KOPT-K1 (cell line): ENCODE results near the gene MDM2.
A peak's percentile ranks its signal among the peaks of the same experiment; 100 is the strongest.
"Not testable (repeated sequence)": the region's sequence is repeated elsewhere in the genome, so short reads cannot be mapped to it uniquely, and the experiment has no call there.

Experiments
- H3K27ac ChIP-seq: fragments of 200-600 bp; sonication (generic); 2 replicates; pipeline ENCODE4 v1.5.1; 2016; ENCODE audit warnings: antibody characterized with exemption, mild to moderate bottlenecking, low read depth, low read length; ENCODE audit not compliant: poor library complexity, severe bottlenecking
- H3K36me3 ChIP-seq: fragments of 200-600 bp; sonication (generic); 2 replicates; pipeline ENCODE4 v1.5.1; 2017; ENCODE audit warnings: antibody characterized with exemption, mild to moderate bottlenecking, low read length, moderate library complexity; ENCODE audit not compliant: insufficient read depth
- H3K9me3 ChIP-seq: fragments of 200-600 bp; sonication (generic); 2 replicates; pipeline ENCODE4 v1.5.1; 2017; ENCODE audit warnings: antibody characterized with exemption, low read length, mild to moderate bottlenecking; ENCODE audit not compliant: insufficient read depth, poor library complexity, severe bottlenecking

Gene MDM2

DNA sequence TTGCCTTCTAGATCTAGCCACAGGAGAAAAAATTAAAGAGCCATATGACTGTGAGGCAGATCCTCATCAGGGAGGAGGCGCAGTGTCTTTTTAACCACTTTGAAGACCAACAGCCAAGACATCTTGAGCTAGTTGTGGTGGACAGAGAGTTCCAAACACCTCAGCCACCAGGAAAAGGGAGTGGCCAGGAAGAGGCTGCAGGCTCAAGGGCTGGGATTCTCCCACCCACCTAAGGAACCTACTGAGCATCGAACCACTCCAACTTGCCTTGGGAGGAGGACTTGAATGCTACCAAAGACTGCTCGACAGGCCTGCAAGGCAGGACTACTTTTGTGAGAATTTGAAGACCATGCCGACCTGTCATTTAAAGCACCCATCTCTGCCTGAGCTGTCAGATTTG is 14.5 kb upstream of the MDM2 start:
- Histone ChIP-seq H3K27ac (no peak overlapping the region), H3K9me3 (no peaks in the 10 kb centered on the region), H3K36me3 (no peaks in the 10 kb centered on the region)

DNA sequence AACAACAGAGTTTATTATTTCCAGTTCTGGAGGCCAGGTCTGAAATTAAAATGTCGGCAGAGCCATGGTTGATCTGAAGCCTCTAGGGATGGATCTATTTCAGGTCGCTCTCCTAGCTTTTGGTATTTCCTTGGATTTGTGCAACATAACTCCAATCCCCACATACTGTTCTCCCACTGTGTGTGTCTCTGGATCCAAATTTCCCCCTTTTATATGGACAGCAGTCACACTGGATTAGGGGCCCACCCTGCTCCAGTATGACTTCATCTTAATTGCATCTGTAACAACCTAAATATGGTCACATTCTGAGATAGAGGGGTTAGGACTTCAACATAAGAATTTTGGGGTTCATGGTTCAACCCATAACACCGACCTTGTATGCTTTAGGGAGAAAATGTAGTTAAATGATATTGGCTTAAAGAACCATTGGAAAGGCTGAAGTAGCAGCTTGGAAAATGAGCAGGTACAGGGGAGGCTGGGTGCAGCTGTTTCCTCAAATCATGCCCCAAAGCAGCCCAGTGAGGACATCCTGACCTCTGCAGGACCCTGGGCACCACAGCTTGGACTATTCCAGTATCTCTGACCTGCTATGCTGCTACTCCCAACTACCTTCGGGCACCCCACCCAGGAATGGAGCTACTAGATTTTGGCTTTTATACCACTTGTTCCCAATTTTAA is 13.9 kb upstream of the MDM2 start:
- Histone ChIP-seq H3K27ac (no peak overlapping the region), H3K36me3 (no peaks in the 10 kb centered on the region), H3K9me3 (no peaks in the 10 kb centered on the region)

DNA sequence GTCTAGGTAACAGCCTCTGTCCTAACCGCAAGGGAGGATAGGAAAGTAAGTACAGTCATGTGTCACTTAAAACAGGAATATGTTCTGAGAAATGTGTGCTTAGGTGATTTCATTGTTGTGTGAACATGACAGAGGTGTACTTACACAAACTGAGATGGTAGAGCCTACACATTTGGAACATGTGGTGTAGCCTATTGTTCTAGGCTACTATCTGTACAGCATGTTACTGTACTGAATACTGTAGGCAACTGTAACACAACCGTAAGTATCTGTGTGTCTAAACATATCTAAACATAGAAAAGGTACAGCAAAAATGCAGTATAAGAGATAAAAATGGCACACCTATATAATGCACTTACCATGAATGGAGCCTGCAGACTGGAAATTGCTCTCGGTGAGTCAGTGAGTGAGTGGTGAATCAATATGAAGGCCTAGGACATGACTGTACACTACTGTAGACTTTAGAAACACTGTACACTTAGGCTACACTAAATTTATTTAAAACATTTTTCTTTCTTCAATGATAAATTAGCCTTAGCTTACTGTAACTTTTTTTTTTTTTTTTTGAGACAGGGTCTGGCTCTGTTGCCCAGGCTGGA is 13.2 kb upstream of the MDM2 start:
- Histone ChIP-seq H3K36me3 (no peaks in the 10 kb centered on the region), H3K9me3 (no peaks in the 10 kb centered on the region), H3K27ac (no peak overlapping the region)

DNA sequence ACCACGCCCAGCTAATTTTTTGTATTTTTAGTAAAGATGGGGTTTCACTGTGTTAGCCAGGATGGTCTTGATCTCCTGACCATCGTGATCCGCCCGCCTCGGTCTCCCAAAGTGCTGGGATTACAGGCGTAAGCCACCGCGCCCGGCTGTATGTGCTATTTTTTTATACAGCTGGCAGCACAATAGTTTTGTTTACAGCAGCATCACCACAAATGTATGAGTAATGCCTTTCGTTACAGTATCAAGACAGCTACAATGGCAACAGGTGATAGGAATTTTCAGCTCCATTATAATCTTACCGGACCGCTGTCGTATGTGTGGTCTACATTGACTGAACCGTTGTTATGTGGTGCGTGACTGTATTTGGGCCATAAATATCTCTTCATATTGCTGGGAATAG is 11.6 kb upstream of the MDM2 start:
- H3K9me3 ChIP-seq: no peaks in the 10 kb centered on the region
- H3K36me3 ChIP-seq: no peaks in the 10 kb centered on the region
- no peak overlapping the region for H3K27ac ChIP-seq

GRCh38 chr12:68798882-68799234 is 9.1 kb upstream of the MDM2 start:
- Histone ChIP-seq H3K27ac (no peak overlapping the region), H3K9me3 (no peaks in the 10 kb centered on the region), H3K36me3 (no peaks in the 10 kb centered on the region)

DNA sequence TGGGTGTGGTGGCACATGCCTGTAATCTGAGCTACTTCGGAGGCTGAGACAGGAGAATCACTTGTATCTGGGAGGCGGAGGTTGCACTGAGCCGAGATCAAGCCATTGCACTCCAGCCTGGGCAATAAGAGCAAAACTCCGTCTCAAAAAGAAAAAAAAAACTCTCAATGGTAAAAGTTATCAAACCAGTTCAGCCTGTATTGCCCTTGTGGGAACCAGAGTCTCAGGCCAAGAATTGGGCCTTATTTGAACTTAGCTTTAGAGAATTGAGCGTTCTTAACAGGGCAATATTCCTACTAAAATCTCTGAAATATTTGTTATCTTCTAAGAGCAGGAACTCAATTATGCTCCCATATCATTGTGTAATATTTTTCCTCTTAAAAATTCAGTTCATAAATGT is 7.7 kb upstream of the MDM2 start:
- Histone ChIP-seq H3K9me3 (no peaks in the 10 kb centered on the region), H3K36me3 (no peaks in the 10 kb centered on the region), H3K27ac (no peak overlapping the region)

DNA sequence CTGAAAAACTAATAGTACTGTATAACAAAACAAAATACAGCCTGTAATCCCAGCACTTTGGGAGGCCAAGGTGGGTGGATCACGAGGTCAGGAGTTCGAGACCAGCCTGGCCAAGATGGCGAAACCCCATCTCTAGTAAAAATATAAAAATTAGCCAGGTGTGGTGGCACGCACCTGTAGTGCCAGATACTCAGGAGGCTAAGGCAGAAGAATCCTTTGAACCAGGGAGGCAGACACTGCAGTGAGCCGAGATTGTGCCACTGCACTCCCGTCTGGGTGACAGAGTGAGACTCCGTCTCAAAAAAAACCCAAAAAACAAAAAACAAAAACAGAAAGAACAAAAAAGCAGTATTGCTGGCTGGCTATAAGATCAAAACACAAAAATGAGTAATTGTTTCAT is 6.9 kb upstream of the MDM2 start:
- not testable (repeated sequence) for H3K9me3 ChIP-seq, H3K36me3 ChIP-seq, H3K27ac ChIP-seq

DNA sequence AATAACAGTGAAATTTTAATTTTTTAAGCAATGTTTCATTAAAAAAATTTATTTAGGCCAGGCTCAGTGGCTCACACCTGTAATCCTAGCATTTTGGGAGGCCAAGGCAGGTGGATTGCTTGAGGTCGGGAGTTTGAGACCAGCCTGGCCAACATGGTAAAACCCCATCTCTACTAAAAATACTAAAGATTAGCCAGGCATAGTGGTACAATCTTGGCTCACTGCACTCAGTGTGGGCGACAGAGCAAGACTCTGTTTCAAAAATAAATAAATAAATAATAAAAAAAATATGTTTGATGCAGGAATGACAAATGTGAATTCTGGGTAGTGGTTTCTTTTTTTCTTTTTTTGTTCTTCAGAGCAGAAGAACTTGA is 5.6 kb upstream of the MDM2 start:
- H3K9me3 ChIP-seq, H3K36me3 ChIP-seq, H3K27ac ChIP-seq: not testable (repeated sequence)

GRCh38 chr12:68802911-68803651 is 4.9 kb upstream of the MDM2 start:
- H3K36me3 ChIP-seq, H3K9me3 ChIP-seq, H3K27ac ChIP-seq: not testable (repeated sequence)

GRCh38 chr12:68803948-68804656 is 3.9 kb upstream of the MDM2 start:
- no peaks in the 10 kb centered on the region for H3K9me3 ChIP-seq
- H3K27ac ChIP-seq: no peak overlapping the region
- H3K36me3 ChIP-seq: no peaks in the 10 kb centered on the region

DNA sequence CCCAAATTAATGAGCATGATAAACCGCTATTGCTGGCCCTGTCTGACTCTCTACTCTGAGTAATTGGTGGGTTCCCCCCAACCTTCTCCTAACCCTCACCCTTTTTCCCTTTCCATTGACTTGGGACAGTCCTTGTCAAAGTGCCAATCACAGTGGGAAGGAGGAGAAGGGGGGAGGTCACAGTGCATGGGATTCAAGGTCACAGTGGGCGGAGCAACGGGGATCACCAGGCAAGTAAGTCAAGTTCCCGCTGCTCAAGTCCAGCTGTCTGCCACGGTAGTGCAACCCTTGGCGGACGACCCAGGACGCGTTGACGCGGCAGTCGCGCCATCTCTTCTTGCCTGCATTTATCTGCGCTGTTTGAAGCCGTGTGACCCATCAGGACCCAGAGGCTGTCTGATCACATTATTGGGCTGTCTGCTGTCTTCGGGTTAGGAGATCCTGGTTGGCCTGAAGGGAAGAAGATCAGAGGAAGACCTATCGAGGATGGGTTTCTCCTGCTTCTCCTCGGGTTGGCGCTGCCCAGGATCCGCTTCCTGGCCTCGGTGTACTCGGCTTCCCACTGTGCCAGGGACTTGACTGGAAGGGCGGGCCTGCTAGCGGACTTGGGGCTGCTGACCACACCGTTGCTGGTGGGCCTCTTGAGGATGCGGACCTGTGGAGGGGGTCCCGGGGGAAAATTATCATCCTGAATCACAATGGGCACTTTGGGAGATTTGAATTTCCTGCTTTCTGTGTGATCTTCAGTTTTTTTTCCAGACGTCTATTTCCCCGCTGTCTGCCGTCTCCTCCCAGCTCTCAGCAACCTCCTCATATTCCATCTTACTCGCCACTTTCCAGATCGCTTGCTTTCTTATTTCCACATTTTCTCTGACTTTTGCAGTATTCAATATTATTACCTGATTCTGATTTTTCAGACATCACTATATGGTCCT is 3.1 kb upstream of the MDM2 start:
- Histone ChIP-seq H3K9me3 (no peaks in the 10 kb centered on the region), H3K36me3 (peaks cover 6% of the 10 kb centered on the region), H3K27ac (no peak overlapping the region)

DNA sequence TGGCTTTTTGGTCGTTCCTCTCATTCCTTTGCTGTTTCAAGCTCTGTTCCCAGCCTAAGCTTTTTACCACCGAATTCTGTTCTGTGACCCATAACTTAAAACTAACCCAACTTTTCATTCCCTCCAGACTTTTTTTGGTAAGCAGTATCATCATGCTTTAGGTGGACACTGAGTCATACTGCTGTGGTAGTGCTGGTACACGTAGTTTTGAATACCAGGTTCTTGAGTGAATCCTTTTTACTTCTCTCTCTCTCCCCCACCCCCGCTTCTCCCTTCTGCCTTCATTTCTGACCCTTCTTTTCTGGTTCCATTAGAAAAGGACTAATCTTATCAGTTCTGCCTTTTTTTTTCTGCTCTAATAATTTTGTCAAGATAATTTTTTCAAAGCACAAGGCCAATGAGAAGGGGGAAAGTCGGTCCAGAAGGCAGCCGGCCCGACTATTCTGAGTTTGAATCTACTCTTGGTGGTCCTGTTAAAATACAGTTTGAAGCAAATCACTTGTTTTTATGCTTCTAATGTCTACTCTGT is 2.3 kb upstream of the MDM2 start:
- Histone ChIP-seq H3K36me3 (peaks cover 11% of the 10 kb centered on the region), H3K9me3 (no peaks in the 10 kb centered on the region), H3K27ac (no peak overlapping the region)

GRCh38 chr12:68806488-68807237 is 1.3 kb upstream of the MDM2 start:
- Histone ChIP-seq H3K36me3 (peaks cover 20% of the 10 kb centered on the region), H3K9me3 (no peaks in the 10 kb centered on the region), H3K27ac (peak overlapping the region; percentile 98)

- Histone ChIP-seq H3K27ac (peak overlapping the region; percentile 98), H3K36me3 (peaks cover 25% of the 10 kb centered on the region)
- H3K9me3 ChIP-seq: not testable (repeated sequence)
Observed at GRCh38 chr12:68807274-68807575, 752 bp upstream of the MDM2 start.
